ENCODE data around the gene MAP3K15. TPM values are rescaled to one million over a fixed set of nuclear protein-coding genes. Genes with fewer than 3 reads are reported as not detected.

Gene MAP3K15
- total and polyA plus RNA-seq, 2 of the 13 experiments (the other 11 are each of a cell fraction or from before 2014, with no cell fraction given), result 3.9 to 6.4 TPM

DNA sequence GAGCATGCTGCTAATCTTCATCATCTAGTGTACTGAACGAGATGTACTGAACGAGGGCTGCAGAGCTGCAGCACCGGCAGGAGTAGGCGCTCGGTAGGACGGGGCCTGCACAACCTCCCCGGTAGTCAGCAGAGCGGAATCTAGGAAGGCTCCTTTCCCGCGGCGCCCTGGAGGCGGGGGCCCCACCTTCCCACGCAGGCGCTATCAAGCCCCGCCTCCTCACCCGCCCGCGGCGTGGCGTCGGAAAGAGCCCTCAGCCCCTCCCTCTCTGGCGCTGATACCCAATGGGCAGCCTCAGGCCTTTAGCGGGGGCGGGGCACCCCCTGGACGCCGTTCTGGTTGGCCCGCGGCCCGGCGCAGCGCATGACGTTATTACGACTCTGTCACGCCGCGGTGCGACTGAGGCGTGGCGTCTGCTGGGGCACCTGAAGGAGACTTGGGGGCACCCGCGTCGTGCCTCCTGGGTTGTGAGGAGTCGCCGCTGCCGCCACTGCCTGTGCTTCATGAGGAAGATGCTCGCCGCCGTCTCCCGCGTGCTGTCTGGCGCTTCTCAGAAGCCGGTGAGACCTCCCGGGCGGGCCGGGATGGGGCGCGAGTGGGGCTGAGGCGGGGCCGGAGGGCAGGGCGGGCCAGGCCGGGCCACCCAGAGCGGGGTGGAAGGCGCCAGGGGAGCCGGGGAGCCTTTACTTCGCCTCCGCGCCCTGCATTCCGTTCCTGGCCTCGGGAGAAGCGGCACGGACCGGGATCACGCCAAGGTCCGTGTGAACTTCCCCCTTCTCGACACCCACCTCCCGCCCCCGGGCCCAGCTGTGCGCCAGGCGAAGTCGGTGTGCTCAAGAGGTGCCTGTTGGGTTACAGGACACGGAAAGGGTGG lies 171.5 kb downstream of the MAP3K15 start, which contains the start of gene PDHA1 (continued):
- TF ChIP-seq SP2 (CRISPR knock-in tag; IDR thresholded peaks at IDR 0.05) (peak; percentile 86), RAD21 (CRISPR knock-in tag; IDR thresholded peaks at IDR 0.05) (no peak), ZNF619 (CRISPR knock-in tag; IDR thresholded peaks at IDR 0.05) (no peak), ZFX (CRISPR knock-in tag; IDR thresholded peaks at IDR 0.05; ENCODE audit: low read depth) (peak; percentile 77), THAP11 (CRISPR knock-in tag; IDR thresholded peaks at IDR 0.05) (peak; percentile 74; the same call in 1 of the 2 replicates), GABPB1 (CRISPR knock-in tag; IDR thresholded peaks at IDR 0.05) (peak; percentile 76; the same call in 1 of the 2 replicates), RXRB (CRISPR knock-in tag; IDR thresholded peaks at IDR 0.05; ENCODE audit: borderline replicate concordance) (no peak), SRY (CRISPR knock-in tag; IDR thresholded peaks at IDR 0.05) (no peak), HIVEP1 (CRISPR knock-in tag; IDR thresholded peaks at IDR 0.05) (0 out of 2 replicates have a peak, but pooled peaks have one; percentile 21), HNRNPK (IDR thresholded peaks at IDR 0.05; ENCODE audit: low read depth, low read length, poor library complexity, severe bottlenecking) (no peak), ZNF33B (CRISPR knock-in tag; IDR thresholded peaks at IDR 0.05) (no peak)
- TF ChIP-seq, protein P1, sequence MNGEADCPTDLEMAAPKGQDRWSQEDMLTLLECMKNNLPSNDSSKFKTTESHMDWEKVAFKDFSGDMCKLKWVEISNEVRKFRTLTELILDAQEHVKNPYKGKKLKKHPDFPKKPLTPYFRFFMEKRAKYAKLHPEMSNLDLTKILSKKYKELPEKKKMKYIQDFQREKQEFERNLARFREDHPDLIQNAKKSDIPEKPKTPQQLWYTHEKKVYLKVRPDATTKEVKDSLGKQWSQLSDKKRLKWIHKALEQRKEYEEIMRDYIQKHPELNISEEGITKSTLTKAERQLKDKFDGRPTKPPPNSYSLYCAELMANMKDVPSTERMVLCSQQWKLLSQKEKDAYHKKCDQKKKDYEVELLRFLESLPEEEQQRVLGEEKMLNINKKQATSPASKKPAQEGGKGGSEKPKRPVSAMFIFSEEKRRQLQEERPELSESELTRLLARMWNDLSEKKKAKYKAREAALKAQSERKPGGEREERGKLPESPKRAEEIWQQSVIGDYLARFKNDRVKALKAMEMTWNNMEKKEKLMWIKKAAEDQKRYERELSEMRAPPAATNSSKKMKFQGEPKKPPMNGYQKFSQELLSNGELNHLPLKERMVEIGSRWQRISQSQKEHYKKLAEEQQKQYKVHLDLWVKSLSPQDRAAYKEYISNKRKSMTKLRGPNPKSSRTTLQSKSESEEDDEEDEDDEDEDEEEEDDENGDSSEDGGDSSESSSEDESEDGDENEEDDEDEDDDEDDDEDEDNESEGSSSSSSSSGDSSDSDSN (CRISPR knock-in tag; IDR thresholded peaks at IDR 0.05), result peak; percentile 64
- TF ChIP-seq, protein P2, sequence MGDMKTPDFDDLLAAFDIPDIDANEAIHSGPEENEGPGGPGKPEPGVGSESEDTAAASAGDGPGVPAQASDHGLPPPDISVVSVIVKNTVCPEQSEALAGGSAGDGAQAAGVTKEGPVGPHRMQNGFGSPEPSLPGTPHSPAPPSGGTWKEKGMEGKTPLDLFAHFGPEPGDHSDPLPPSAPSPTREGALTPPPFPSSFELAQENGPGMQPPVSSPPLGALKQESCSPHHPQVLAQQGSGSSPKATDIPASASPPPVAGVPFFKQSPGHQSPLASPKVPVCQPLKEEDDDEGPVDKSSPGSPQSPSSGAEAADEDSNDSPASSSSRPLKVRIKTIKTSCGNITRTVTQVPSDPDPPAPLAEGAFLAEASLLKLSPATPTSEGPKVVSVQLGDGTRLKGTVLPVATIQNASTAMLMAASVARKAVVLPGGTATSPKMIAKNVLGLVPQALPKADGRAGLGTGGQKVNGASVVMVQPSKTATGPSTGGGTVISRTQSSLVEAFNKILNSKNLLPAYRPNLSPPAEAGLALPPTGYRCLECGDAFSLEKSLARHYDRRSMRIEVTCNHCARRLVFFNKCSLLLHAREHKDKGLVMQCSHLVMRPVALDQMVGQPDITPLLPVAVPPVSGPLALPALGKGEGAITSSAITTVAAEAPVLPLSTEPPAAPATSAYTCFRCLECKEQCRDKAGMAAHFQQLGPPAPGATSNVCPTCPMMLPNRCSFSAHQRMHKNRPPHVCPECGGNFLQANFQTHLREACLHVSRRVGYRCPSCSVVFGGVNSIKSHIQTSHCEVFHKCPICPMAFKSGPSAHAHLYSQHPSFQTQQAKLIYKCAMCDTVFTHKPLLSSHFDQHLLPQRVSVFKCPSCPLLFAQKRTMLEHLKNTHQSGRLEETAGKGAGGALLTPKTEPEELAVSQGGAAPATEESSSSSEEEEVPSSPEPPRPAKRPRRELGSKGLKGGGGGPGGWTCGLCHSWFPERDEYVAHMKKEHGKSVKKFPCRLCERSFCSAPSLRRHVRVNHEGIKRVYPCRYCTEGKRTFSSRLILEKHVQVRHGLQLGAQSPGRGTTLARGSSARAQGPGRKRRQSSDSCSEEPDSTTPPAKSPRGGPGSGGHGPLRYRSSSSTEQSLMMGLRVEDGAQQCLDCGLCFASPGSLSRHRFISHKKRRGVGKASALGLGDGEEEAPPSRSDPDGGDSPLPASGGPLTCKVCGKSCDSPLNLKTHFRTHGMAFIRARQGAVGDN (CRISPR knock-in tag; IDR thresholded peaks at IDR 0.05), result peak; percentile 61
- TF ChIP-seq, protein P3, sequence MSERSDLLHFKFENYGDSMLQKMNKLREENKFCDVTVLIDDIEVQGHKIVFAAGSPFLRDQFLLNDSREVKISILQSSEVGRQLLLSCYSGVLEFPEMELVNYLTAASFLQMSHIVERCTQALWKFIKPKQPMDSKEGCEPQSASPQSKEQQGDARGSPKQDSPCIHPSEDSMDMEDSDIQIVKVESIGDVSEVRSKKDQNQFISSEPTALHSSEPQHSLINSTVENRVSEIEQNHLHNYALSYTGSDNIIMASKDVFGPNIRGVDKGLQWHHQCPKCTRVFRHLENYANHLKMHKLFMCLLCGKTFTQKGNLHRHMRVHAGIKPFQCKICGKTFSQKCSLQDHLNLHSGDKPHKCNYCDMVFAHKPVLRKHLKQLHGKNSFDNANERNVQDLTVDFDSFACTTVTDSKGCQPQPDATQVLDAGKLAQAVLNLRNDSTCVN (CRISPR knock-in tag; IDR thresholded peaks at IDR 0.05; ENCODE audit: borderline replicate concordance), result no peak
- TF ChIP-seq, protein P4, sequence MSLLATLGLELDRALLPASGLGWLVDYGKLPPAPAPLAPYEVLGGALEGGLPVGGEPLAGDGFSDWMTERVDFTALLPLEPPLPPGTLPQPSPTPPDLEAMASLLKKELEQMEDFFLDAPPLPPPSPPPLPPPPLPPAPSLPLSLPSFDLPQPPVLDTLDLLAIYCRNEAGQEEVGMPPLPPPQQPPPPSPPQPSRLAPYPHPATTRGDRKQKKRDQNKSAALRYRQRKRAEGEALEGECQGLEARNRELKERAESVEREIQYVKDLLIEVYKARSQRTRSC (CRISPR knock-in tag; IDR thresholded peaks at IDR 0.05; ENCODE audit: low read depth), result no peak
- TF ChIP-seq, protein P5, sequence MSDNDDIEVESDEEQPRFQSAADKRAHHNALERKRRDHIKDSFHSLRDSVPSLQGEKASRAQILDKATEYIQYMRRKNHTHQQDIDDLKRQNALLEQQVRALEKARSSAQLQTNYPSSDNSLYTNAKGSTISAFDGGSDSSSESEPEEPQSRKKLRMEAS (IDR thresholded peaks at IDR 0.05), result peak; percentile 54
